Natural killer cell treated with Interleukin-12 subunit alpha and Interleukin-12 subunit beta and Interleukin-15 and Interleukin-18, amount 100 ng/mL, for 72 hours (primary cell): Measurements from ENCODE around the gene P2RX3. TPM values are rescaled to one million over a fixed set of nuclear protein-coding genes. Genes with fewer than 3 reads are reported as not detected.

Experiments used
- ATAC-seq, 2 donors: fragments of 150-1000 bp; cut with Tn5 transposase in 1 of 2; sonication (Bioruptor Pico), chemical (Tn5 transposase) in 1 of 2; 2 replicates each; pipeline ENCODE4 v1.10.0; 2021
- DNase-seq: peaks from one replicate; pipeline ENCODE4 v3.0.0; 2022; ENCODE audit warnings: low spot score
- H3K27ac Mint-ChIP-seq, 2 donors: 1 replicate in 1 of 2; 2 replicates in 1 of 2; pipeline ENCODE4 v1.8.0; 2022; ENCODE audit warnings: mixed read lengths in 2 of 2, mild to moderate bottlenecking in 1 of 2, moderate library complexity in 1 of 2
- H3K27me3 Mint-ChIP-seq, 2 donors: 1 replicate in 1 of 2; 2 replicates in 1 of 2; pipeline ENCODE4 v1.8.0; 2022; ENCODE audit warnings: mixed read lengths in 2 of 2
- H3K36me3 Mint-ChIP-seq: one replicate; pipeline ENCODE4 v1.8.0; 2022; ENCODE audit warnings: mixed read lengths
- H3K4me1 Mint-ChIP-seq, 2 donors: 1 replicate in 1 of 2; 2 replicates in 1 of 2; pipeline ENCODE4 v1.8.0; 2022; ENCODE audit warnings: low read depth in 2 of 2, mixed read lengths in 2 of 2, mild to moderate bottlenecking in 1 of 2
- H3K4me3 Mint-ChIP-seq: one replicate; pipeline ENCODE4 v1.8.0; 2022; ENCODE audit warnings: mixed read lengths
- H3K9me3 Mint-ChIP-seq: 2 replicates; pipeline ENCODE4 v1.8.0; 2022; ENCODE audit warnings: mixed read lengths
- total RNA-seq, 2 donors: library from RNA; stranded (reverse); gene quantifications; one replicate each; pipeline ENCODE4 v1.2.3, GENCODE V29; 2022

Gene P2RX3
- total RNA-seq, 2 donors from 2014 or later: not detected

GRCh38 chr11:57370251-57370650, 32.1 kb downstream of the P2RX3 start:
- no peak for ATAC-seq
- H3K27ac Mint-ChIP-seq: no peak overlapping the region

DNA sequence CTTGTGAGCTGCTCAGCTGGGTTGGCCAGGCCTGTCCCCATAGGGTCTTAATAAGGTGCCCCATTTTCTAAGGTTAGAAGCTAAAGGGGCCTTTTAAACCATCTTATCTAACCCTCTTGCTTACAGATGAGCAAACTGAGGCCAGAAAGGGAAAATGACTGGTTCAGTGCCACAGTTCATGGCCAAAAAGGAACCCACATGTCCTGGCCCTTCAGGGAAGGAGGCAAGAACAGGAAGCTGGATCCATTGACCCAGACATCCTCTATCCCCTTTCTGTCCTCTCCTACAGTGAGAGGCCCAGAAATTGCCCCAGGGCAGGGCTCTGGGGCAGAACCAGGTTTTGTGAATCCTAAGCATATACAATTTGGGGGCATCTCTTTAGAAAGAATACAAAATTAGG, 32.8 kb downstream of the P2RX3 start:
- peaks cover 0 to 5% of the 10 kb centered on the region in 2 donors for H3K27me3 Mint-ChIP-seq
- no peaks in the 10 kb centered on the region for H3K9me3 Mint-ChIP-seq
- no peaks in the 10 kb centered on the region for H3K4me1 Mint-ChIP-seq
- DNase-seq (no peak), ATAC-seq (no peak)
- H3K27ac Mint-ChIP-seq: no peak overlapping the region
- no peak overlapping the region for H3K4me3 Mint-ChIP-seq
- H3K36me3 Mint-ChIP-seq: no peaks in the 10 kb centered on the region

More at GRCh38 chr11:57370251-57370650, 32.1 kb downstream of the P2RX3 start:
- Mint-ChIP-seq H3K9me3 (no peaks in the 10 kb centered on the region), H3K4me3 (no peak overlapping the region), H3K27me3 (peaks cover 0 to 5% of the 10 kb centered on the region in 2 donors), H3K4me1 (no peaks in the 10 kb centered on the region), H3K36me3 (no peaks in the 10 kb centered on the region)
- DNase-seq: no peak

- ATAC-seq: no peak
These were observed 35.0 kb downstream of the P2RX3 start for GRCh38 chr11:57373146-57373545.

GRCh38 chr11:57374966-57375365, 36.8 kb downstream of the P2RX3 start:
- no peaks in the 10 kb centered on the region for H3K9me3 Mint-ChIP-seq
- peaks cover 10 to 12% of the 10 kb centered on the region in 2 donors for H3K27me3 Mint-ChIP-seq
- no peak overlapping the region for H3K27ac Mint-ChIP-seq
- DNase-seq (no peak), ATAC-seq (no peak)
- H3K36me3 Mint-ChIP-seq: no peaks in the 10 kb centered on the region
- no peaks in the 10 kb centered on the region for H3K4me1 Mint-ChIP-seq
- no peak overlapping the region for H3K4me3 Mint-ChIP-seq

More at GRCh38 chr11:57373146-57373545, 35.0 kb downstream of the P2RX3 start:
- no peaks in the 10 kb centered on the region for H3K9me3 Mint-ChIP-seq
- no peaks in the 10 kb centered on the region for H3K4me1 Mint-ChIP-seq
- no peaks in the 10 kb centered on the region for H3K36me3 Mint-ChIP-seq
- no peak overlapping the region for H3K4me3 Mint-ChIP-seq
- peaks cover 9 to 10% of the 10 kb centered on the region in 2 donors for H3K27me3 Mint-ChIP-seq
- H3K27ac Mint-ChIP-seq: no peak overlapping the region
- no peak for DNase-seq

GRCh38 chr11:57375490-57375889, 37.3 kb downstream of the P2RX3 start:
- no peaks in the 10 kb centered on the region for H3K9me3 Mint-ChIP-seq
- no peaks in the 10 kb centered on the region for H3K4me1 Mint-ChIP-seq
- H3K27ac Mint-ChIP-seq: no peak overlapping the region
- no peak for ATAC-seq
- no peaks in the 10 kb centered on the region for H3K36me3 Mint-ChIP-seq
- no peak overlapping the region for H3K4me3 Mint-ChIP-seq
- no peak for DNase-seq
- peaks cover 14% of the 10 kb centered on the region in 2 donors for H3K27me3 Mint-ChIP-seq

DNA sequence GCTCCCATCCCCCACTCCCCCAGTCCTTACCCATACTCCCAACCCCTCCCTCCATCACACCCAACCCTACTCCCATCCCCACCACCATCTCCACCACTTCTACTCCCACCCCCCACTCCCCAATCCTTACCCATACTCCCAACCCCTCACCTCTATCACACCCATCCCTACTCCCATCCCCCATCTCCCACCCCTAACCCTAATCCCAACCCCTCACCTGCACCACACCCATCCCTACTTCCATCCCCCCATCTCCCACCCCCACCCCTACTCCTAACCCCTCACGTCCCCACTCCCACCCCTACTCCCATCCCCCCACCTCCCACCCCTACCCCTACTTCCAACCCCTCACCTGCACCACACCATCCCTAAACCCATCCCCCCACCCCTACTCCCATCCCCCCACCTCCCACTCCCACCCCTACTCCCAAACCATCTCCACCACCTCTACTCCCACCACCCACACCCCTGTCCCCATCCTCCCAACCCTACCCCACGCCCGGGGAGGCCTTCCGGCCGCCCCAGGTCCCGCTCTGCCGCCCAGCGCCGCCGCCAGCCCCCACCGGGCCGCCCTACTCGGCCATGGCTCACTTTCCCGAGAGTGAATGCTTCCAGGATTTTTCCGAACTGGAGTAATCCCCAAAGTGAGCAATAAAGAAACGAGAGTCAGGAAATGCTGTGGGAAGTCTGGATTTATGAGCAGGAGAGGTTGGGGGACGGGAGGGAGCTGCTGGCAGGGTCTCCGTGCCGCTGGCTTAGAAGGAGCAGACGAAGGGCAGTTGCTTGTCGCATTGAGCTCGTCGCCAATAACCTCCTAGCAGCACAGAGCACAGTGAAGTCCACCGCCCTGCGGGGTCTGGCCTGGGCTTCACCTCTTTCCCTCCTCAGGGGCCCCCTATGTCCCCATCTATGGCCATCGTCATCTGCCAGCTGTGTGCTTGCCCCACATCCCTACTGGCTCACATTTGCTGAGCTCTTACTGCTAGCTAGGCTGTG, 38.2 kb downstream of the P2RX3 start:
- H3K27ac Mint-ChIP-seq: no peak overlapping the region
- peaks cover 15 to 17% of the 10 kb centered on the region in 2 donors for H3K27me3 Mint-ChIP-seq
- DNase-seq (no peak), ATAC-seq (no peak)
- H3K4me3 Mint-ChIP-seq: no peak overlapping the region
- no peaks in the 10 kb centered on the region for H3K36me3 Mint-ChIP-seq
- no peaks in the 10 kb centered on the region for H3K4me1 Mint-ChIP-seq
- no peaks in the 10 kb centered on the region for H3K9me3 Mint-ChIP-seq

DNA sequence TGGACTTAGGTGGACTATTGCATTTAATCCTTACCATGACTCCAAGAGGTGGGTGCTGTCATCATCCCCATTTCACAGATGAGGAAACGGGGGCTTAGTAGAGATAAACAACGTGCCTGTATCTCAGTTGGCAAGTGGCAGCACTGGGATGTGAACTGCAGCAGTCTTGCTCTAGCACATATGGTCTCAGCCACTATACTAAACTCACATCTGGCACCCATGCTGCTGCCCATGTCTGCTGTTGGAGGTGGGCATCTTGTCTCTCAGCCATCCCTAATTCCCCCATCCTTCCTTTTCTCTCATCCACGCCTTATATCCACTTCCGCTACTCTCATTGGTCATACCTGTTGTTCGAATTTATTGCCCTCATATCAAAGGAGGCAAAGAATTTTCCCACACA, 39.0 kb downstream of the P2RX3 start:
- ATAC-seq (no peak), DNase-seq (no peak)
- Mint-ChIP-seq H3K27me3 (peaks cover 17 to 18% of the 10 kb centered on the region in 2 donors), H3K27ac (no peak overlapping the region), H3K36me3 (no peaks in the 10 kb centered on the region), H3K4me1 (no peaks in the 10 kb centered on the region), H3K4me3 (no peak overlapping the region), H3K9me3 (no peaks in the 10 kb centered on the region)

DNA sequence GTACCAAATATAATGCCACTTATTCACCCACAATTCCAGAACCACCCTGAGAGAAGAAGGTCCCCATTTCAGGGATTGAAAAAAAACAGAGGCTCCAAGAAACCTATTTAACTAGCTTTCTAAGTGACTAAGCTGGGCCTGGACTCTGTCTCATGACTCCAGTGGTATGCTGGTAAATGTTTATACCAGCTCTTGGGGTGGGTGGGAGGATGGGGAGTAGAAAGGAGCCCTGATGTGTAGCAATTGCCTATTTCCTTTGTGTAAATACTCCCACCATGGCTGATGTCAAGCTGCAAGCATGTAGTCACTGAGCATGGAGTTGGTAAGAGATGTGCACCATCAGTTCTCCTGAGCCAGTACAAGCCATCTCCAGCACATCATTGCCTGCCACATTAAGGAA, 40.0 kb downstream of the P2RX3 start:
- H3K27me3 Mint-ChIP-seq: peaks cover 17 to 22% of the 10 kb centered on the region in 2 donors
- no peak overlapping the region for H3K27ac Mint-ChIP-seq
- H3K36me3 Mint-ChIP-seq: no peaks in the 10 kb centered on the region
- ATAC-seq (no peak), DNase-seq (no peak)
- no peaks in the 10 kb centered on the region for H3K9me3 Mint-ChIP-seq
- no peak overlapping the region for H3K4me3 Mint-ChIP-seq
- H3K4me1 Mint-ChIP-seq: no peaks in the 10 kb centered on the region

DNA sequence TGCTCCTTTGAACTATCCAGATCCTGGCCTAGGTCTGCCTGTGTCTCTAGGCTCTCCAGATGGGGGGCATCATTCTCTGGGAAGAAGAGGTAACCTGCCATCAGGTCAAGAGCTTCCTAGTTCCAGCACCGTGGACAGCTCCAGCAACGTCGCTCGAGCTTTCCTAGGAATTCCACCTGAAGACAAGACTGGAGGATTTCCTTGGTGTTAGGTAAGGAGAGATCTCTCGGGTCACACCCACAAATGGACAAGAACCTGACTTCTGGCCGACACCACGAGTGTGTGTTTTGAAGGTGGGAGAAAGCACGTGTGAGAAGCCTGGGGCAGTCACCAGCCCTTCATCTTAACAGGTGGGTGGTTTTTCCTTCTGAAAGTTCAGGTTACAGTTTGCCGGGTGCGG, 41.6 kb downstream of the P2RX3 start:
- H3K9me3 Mint-ChIP-seq: no peaks in the 10 kb centered on the region
- no peaks in the 10 kb centered on the region for H3K4me1 Mint-ChIP-seq
- no peak overlapping the region for H3K27ac Mint-ChIP-seq
- ATAC-seq (no peak), DNase-seq (no peak)
- peaks cover 17 to 20% of the 10 kb centered on the region in 2 donors for H3K27me3 Mint-ChIP-seq
- no peaks in the 10 kb centered on the region for H3K36me3 Mint-ChIP-seq
- no peak overlapping the region for H3K4me3 Mint-ChIP-seq

DNA sequence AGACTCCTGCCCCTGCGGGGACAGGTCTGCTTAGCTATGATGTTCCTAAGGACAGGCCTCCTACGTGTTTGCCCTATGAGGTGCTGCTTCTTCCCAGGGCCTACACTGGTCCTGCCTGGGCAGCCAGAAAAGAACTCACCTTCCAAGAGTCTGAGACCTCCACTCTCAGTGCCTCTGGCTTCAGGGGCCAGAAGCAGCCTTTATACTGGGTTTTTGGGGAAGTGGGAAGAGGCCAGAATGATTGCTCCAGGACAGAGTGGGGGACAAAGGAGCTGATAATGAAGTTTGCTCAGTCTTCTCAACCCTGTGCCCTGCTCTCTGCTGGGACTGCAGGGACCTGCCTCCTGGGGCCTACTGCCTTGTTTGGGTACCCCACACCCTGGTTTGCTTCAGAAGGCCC, 42.8 kb downstream of the P2RX3 start, which contains the start of gene PRG3:
TSS of gene PRG3 (minus strand) at position 176 of the 400 bp plus-strand sequence. CDS start 442 bp downstream, outside the sequence.
- Mint-ChIP-seq H3K4me3 (no peak within 1 kb of the TSS), H3K27ac (no peak within 1 kb of the TSS), H3K27me3 (peaks cover 20 to 21% of the 10 kb centered on the region in 2 donors), H3K9me3 (no peaks in the 10 kb centered on the region), H3K36me3 (no peaks in the 10 kb centered on the region), H3K4me1 (no peaks in the 10 kb centered on the region)
- DNase-seq (no peak), ATAC-seq (peak in 1 of 2 donors; percentile 46)

- DNase-seq (no peak), ATAC-seq (no peak)
- Mint-ChIP-seq H3K4me1 (peaks cover 0 to 5% of the 10 kb centered on the region in 2 donors), H3K9me3 (no peaks in the 10 kb centered on the region), H3K4me3 (no peak overlapping the region), H3K36me3 (no peaks in the 10 kb centered on the region), H3K27me3 (peaks cover 14 to 15% of the 10 kb centered on the region in 2 donors), H3K27ac (no peak overlapping the region)
These were observed 48.2 kb downstream of the P2RX3 start for GRCh38 chr11:57386178-57386940.

- Mint-ChIP-seq H3K27ac (no peak overlapping the region), H3K36me3 (no peaks in the 10 kb centered on the region), H3K27me3 (peaks cover 11 to 15% of the 10 kb centered on the region in 2 donors), H3K4me3 (no peak overlapping the region), H3K4me1 (peaks cover 0 to 5% of the 10 kb centered on the region in 2 donors), H3K9me3 (no peaks in the 10 kb centered on the region)
- no peak for DNase-seq
- ATAC-seq: no peak
These were observed 49.3 kb downstream of the P2RX3 start for GRCh38 chr11:57387289-57388030.

DNA sequence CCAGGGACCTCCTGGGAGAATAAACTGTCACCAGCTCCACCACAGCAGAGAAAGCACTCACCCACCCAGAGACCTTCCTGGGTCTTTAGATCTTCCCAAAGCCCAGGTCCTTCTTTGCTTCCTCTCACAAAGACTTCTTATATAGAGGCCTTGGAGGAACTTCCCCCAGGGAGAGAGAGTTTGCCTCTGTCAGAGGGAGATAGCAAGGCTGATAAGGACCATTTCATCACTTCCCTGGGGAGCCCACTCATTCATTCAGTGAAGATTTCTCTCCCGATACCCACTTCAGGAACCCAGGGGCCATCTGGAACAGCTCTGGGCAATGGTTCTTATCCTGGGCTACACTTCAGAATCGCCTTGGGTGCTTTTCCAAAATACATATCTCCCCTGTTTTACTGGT, 52.4 kb downstream of the P2RX3 start, which contains the start of gene PRG2:
TSS of gene PRG2 (minus strand) at position 116 of the 400 bp plus-strand sequence. CDS start 706 bp downstream, outside the sequence.
- Mint-ChIP-seq H3K27me3 (peaks cover 13 to 15% of the 10 kb centered on the region in 2 donors), H3K9me3 (no peaks in the 10 kb centered on the region), H3K4me1 (peaks cover 0 to 5% of the 10 kb centered on the region in 2 donors), H3K36me3 (no peaks in the 10 kb centered on the region), H3K4me3 (no peak within 1 kb of the TSS), H3K27ac (no peak within 1 kb of the TSS)
- ATAC-seq (no peak), DNase-seq (no peak)
